ENCODE results near the gene ARG2. TPM values are rescaled to one million over a fixed set of nuclear protein-coding genes. Genes with fewer than 3 reads are reported as not detected.
A peak's percentile ranks its signal among the peaks of the same experiment; 100 is the strongest.
"Not testable (repeated sequence)": the region's sequence is repeated elsewhere in the genome, so short reads cannot be mapped to it uniquely, and the experiment has no call there.

Gene ARG2
- total RNA-seq, 2 donors from 2014 or later = 8.5 to 12.1 TPM

DNA sequence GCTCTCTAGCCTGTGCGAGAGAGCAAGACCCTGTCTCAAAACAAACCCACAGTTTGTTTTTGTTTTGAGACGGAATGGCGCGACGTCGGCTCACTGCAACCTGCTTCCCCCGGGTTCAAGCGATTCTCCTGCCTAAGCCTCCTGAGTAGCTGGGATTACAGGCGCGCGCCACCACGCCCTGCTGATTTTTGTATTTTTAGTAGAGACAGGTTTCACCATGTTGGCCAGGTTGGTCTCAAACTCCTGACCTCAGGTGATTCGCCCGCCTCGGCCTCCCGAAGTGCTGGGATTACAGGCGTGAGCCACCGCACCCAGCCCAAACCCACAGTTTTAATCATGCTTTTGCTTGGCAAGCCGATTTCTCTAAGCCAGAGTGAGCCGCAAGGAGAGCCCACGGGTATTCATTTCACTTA is 19.2 kb upstream of the ARG2 start:
- H3K36me3 Mint-ChIP-seq (ENCODE audit: insufficient read depth in 2 of 2); DNase-seq; H3K9me3 Mint-ChIP-seq; ATAC-seq (replicated peaks in 1 of 2); H3K27me3 Mint-ChIP-seq (ENCODE audit: low read depth); H3K27ac Mint-ChIP-seq: not testable (repeated sequence)
- peaks cover 37% of the 10 kb centered on the region for H3K4me1 Mint-ChIP-seq (ENCODE audit: low read depth)
- H3K4me3 Mint-ChIP-seq = peak overlapping the region; percentile 95 to 97

DNA sequence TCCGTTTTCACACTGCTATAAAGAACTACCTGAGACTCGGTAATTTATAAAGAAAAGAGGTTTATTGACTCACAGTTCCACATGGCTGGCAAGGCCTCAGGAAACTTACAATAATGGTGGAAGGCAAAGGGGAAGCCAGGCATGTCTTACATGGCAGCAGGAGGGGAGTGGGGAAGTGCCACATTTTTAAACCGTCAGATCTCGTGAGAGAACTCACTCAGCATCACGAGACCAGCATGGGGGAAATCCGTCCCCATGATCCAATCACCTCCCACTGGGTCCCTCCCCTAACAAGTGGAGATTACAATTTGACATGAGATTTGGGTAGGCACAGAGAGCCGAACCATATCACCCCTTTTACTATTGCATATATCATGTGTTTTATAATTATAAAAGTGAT is 17.6 kb upstream of the ARG2 start:
- Mint-ChIP-seq H3K27ac (peak overlapping the region; percentile 37), H3K27me3 (ENCODE audit: low read depth) (no peaks in the 10 kb centered on the region), H3K4me1 (ENCODE audit: low read depth) (peaks cover 36% of the 10 kb centered on the region), H3K36me3 (ENCODE audit: insufficient read depth in 2 of 2) (peaks cover 3% of the 10 kb centered on the region in 2 donors), H3K9me3 (peaks cover 0 to 5% of the 10 kb centered on the region in 2 donors), H3K4me3 (no peak overlapping the region)
- ATAC-seq (replicated peaks in 1 of 2) (no peak), DNase-seq (no peak)

DNA sequence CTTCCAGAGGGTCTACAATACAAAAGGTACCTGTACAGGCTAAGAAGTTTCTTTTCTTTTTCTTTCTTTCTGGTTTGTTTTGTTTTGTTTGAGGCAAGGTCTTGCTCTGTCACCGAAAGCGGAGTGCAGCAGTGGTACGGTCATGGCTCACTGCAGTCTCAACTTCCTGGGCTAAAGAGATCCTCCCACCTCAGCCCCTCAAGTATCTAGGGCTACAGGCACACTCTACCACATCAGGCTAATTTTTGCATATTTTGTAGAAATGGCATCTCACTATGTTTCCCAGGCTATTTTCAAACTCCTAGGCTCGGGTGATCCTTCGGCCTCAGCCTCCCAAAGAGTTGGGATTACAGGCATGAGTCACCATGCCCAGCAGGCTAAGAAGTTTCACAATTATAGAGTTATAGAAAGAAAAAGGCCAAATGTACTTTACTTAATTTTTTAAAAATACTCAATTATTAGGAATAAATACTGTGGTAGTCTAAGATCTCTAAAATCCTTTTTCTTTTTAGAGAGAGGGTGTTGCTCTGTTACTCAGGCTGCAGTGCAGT is 16.6 kb upstream of the ARG2 start:
- Mint-ChIP-seq H3K4me3 (no peak overlapping the region), H3K27ac (no peak overlapping the region), H3K9me3 (peaks cover 0 to 5% of the 10 kb centered on the region in 2 donors)

DNA sequence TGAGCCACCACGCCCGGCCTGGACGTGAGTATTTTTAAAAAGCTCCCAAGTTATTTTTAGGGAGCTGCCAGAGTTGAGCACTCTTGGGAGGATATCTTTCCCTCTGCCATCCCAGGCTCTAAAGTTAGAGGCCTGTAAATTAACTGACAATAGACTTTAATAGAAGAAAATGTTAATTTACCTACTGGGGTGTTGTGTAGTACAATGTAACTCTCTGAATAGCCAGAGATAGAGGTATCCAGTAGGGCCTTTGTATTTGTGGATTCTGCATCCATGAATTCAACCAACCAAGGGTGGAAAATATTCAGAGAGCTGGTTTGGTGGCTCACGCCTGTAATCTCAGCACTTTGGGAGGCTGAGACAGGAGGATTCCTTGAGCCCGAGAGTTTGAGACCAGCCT is 12.1 kb upstream of the ARG2 start:
- no peak for DNase-seq
- ATAC-seq (replicated peaks in 1 of 2) = no peak
- Mint-ChIP-seq H3K4me1 (ENCODE audit: low read depth) (peaks cover 19% of the 10 kb centered on the region), H3K36me3 (ENCODE audit: insufficient read depth in 2 of 2) (no peaks in the 10 kb centered on the region), H3K27ac (no peak overlapping the region), H3K9me3 (no peaks in the 10 kb centered on the region), H3K4me3 (no peak overlapping the region), H3K27me3 (ENCODE audit: low read depth) (no peaks in the 10 kb centered on the region)

More for the DNA sequence above, 16.6 kb upstream of the ARG2 start:
- peaks cover 26% of the 10 kb centered on the region for H3K4me1 Mint-ChIP-seq (ENCODE audit: low read depth)
- DNase-seq (no peak), ATAC-seq (replicated peaks in 1 of 2) (no peak)
- H3K27me3 Mint-ChIP-seq (ENCODE audit: low read depth) = no peaks in the 10 kb centered on the region
- H3K36me3 Mint-ChIP-seq (ENCODE audit: insufficient read depth in 2 of 2) = peaks cover 3% of the 10 kb centered on the region in 2 donors

DNA sequence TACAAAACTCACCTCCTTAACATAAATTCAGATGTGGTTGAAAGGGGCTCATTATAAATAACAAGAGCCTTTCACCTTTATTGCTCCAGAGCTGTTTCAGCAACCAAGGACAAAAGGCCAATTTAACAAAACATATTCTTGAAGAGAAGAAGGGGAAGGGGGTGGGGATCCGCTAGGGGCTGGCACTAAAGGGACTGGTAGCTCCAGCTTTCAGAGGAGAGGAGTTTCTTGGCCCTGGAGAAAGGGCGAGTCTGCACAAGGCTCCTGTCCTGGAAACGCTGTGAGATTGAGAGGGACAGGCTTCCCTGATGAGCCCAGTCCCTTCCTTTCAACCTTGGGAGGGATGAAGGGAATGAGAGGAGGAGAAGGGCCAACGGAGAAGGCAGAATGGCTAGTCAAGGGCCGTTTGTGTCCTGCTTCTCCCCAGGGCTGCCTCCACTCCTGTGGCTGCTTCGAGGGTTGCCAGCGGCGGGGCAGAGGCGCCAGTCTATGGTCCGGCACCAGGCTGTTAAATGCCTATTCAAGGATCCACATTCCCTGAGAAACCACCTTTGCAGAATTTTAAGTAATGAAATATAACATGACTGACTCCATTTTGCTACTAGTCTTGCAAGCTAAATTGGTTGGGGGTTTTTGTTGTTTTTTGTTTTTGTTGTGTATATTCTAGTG is 9.9 kb upstream of the ARG2 start:
- DNase-seq (no peak), ATAC-seq (replicated peaks in 1 of 2) (no peak)
- Mint-ChIP-seq H3K27me3 (ENCODE audit: low read depth) (no peaks in the 10 kb centered on the region), H3K4me1 (ENCODE audit: low read depth) (peaks cover 19% of the 10 kb centered on the region), H3K36me3 (ENCODE audit: insufficient read depth in 2 of 2) (no peaks in the 10 kb centered on the region), H3K27ac (peak overlapping the region; percentile 25), H3K4me3 (peak overlapping the region in 1 of 2 donors; percentile 44), H3K9me3 (no peaks in the 10 kb centered on the region)

DNA sequence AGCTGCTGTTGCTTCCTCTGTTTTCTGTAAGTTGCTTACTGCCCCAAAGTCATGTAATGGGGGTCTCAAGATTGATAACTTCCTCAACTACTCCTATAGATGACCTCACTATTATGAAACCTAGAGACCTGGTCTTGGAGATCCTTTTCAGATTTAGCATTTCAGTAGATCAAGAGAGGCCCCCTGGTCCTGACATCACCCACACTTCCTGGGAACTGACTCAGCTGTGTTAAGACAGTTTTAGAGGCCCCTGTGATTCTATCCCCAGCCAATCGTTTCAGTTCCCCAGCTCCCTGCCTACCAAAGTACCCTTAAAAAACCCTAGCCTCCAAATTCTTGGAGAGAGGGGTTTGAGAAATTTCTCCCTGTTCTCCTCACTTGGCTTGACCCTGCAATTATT is 9.2 kb upstream of the ARG2 start:
- H3K27me3 Mint-ChIP-seq (ENCODE audit: low read depth) = no peaks in the 10 kb centered on the region
- peak; percentile 92 to 94 for ATAC-seq (replicated peaks in 1 of 2)
- peaks cover 19% of the 10 kb centered on the region for H3K4me1 Mint-ChIP-seq (ENCODE audit: low read depth)
- H3K4me3 Mint-ChIP-seq = peak overlapping the region in 1 of 2 donors; percentile 44
- H3K36me3 Mint-ChIP-seq (ENCODE audit: insufficient read depth in 2 of 2) = no peaks in the 10 kb centered on the region
- peak; percentile 31 for DNase-seq
- H3K27ac Mint-ChIP-seq = no peak overlapping the region
- no peaks in the 10 kb centered on the region for H3K9me3 Mint-ChIP-seq

DNA sequence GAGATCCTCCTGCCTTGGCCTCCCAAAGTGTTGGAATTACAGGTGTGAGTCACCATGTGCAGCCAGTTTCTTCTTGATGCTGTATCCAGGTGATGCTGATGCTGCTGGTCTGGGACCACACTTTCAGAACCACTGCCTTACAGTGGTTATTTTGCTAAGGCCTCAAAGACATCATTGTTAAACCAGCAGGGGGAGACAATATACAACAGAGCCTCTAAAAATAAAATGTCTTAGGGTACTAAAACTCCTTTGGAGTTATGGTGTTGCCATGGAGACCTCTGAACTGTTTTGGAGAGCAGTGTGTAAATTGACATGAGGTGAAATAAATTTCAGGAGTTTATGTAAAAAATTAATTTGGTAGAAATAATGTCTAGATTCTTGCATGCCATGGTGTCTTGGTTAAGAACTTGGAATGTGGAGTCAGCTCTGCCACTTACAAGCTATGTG is 1.1 kb upstream of the ARG2 start:
- peaks cover 10% of the 10 kb centered on the region for H3K27me3 Mint-ChIP-seq (ENCODE audit: low read depth)
- ATAC-seq (replicated peaks in 1 of 2) (peak; percentile 39 to 53), DNase-seq (peak; percentile 15 to 27)
- H3K9me3 Mint-ChIP-seq = no peaks in the 10 kb centered on the region
- peak overlapping the region; percentile 90 to 93 for H3K4me3 Mint-ChIP-seq
- peak overlapping the region; percentile 88 for H3K27ac Mint-ChIP-seq
- peaks cover 39% of the 10 kb centered on the region for H3K4me1 Mint-ChIP-seq (ENCODE audit: low read depth)
- no peaks in the 10 kb centered on the region for H3K36me3 Mint-ChIP-seq (ENCODE audit: insufficient read depth in 2 of 2)

DNA sequence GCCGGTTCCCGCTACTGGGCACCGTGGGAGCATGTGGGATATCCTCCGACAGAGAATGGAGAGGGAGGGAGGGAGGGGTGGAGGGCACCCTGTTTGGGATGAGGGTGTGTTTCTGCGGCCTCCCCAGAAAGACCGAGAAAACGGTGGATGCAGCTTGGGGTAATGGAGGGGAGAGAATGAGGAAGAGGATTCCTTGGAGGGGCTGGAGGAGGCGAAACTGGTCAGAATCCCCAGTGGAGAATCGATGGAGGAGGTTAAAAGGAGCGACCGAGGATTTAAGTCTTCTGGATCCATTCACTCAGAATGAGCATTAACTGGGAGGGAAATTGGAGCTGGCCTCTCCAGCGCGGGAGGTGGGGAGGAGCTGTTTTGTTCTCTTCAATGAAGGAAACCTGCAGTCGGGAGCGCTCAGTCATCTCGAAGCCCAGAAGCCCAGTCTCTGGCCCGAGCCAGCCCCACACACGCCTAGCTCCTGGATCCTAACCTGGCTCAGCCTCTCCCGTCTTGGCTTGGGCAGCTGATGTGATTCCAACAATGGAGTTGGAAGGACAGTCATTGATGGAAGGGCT is 581 bp downstream of the ARG2 start:
- no peak for DNase-seq
- no peak overlapping the region for H3K27ac Mint-ChIP-seq
- no peaks in the 10 kb centered on the region for H3K36me3 Mint-ChIP-seq (ENCODE audit: insufficient read depth in 2 of 2)
- peaks cover 10% of the 10 kb centered on the region for H3K27me3 Mint-ChIP-seq (ENCODE audit: low read depth)
- peak in 1 of 2 donors; percentile 21 for ATAC-seq (replicated peaks in 1 of 2)
- H3K4me1 Mint-ChIP-seq (ENCODE audit: low read depth) = peaks cover 41% of the 10 kb centered on the region
- H3K4me3 Mint-ChIP-seq = peak overlapping the region; percentile 90 to 93
- H3K9me3 Mint-ChIP-seq = no peaks in the 10 kb centered on the region

DNA sequence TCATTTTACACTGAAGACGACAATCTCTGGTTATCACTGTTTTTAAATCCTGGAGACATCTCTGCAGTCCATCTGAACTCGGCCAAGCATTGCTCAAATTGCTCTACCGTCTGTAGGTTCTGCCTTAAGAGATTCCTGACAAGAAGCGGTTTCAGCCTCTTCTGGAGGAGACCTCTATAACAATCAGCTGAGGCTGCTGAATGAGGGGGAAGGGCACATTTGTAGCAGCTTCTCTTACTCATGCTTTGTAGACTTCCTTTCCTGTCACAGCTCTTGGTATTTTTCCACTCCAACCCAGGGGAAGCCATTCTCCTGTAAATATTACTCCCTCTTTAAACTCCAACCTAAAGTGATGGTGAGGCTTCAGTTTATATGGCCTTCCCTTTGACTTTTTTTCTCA is 3.0 kb downstream of the ARG2 start:
- DNase-seq = no peak
- no peaks in the 10 kb centered on the region for H3K9me3 Mint-ChIP-seq
- peaks cover 10% of the 10 kb centered on the region for H3K27me3 Mint-ChIP-seq (ENCODE audit: low read depth)
- no peaks in the 10 kb centered on the region for H3K36me3 Mint-ChIP-seq (ENCODE audit: insufficient read depth in 2 of 2)
- H3K27ac Mint-ChIP-seq = peak overlapping the region; percentile 79
- H3K4me1 Mint-ChIP-seq (ENCODE audit: low read depth) = peaks cover 41% of the 10 kb centered on the region
- H3K4me3 Mint-ChIP-seq = peak overlapping the region; percentile 34 to 60
- no peak for ATAC-seq (replicated peaks in 1 of 2)

DNA sequence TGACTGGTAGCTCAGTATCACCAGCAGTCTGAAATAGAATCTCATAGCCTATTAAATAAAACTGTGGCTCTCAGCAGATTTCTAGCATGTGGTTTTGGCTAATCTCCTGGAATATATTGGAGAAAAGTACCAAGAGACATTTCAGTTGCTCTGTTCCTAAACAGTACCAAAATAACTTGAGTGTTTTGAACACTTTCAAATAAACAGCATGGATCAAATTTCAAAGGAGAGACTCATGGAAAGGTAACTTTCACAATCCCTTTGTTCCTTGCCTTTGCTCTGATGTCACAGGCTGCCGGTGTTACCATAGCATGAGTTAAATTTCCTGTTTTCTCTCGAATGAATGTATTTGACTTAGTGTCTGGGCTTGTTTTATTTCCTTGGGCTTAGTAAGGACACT is 3.4 kb downstream of the ARG2 start:
- Mint-ChIP-seq H3K4me1 (ENCODE audit: low read depth) (peaks cover 41% of the 10 kb centered on the region), H3K27me3 (ENCODE audit: low read depth) (peaks cover 10% of the 10 kb centered on the region), H3K27ac (peak overlapping the region; percentile 79), H3K4me3 (peak overlapping the region; percentile 34 to 60), H3K9me3 (no peaks in the 10 kb centered on the region), H3K36me3 (ENCODE audit: insufficient read depth in 2 of 2) (no peaks in the 10 kb centered on the region)
- DNase-seq (no peak), ATAC-seq (replicated peaks in 1 of 2) (no peak)

DNA sequence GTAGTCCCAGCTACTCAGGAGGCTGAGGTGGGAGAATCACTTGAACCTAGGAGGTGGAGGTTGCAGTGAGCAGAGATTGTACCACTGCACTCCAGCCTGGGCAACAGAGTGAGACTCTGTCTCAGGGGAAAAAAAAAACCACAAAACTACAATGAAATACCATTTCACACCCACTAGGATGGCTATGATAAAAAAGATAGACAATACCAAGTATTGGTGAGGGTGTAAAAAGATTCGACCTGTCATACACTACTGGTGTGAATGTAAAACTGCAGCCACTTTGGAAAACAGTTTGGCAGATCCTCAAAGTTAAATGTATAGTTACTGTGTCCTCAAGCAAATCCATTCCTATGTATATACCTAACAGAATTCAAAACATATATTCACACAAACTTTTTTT is 6.4 kb downstream of the ARG2 start:
- H3K4me1 Mint-ChIP-seq (ENCODE audit: low read depth) = peaks cover 19% of the 10 kb centered on the region
- not testable (repeated sequence) for H3K4me3 Mint-ChIP-seq

DNA sequence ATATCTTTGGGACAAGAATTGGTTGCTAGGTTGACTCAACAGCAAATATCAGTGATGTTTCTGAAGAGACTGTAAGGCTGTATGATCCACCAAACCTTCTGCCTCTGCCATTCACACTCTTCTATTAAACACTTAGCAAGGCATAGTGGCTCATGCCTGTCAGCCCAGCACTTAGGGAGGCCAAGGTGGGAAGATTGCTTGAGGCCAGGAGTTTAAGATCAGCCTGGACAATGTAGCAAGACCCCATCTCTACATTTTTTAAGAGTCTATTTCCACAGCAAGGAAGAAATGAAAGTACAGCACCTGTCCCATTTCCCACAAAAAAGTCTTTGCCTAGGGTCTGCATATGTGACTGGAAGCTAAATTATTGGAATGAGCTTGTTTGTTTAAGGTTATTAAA is 7.8 kb downstream of the ARG2 start:
- Mint-ChIP-seq H3K4me3 (no peak overlapping the region), H3K27me3 (ENCODE audit: low read depth) (no peaks in the 10 kb centered on the region), H3K27ac (no peak overlapping the region), H3K36me3 (ENCODE audit: insufficient read depth in 2 of 2) (no peaks in the 10 kb centered on the region), H3K4me1 (ENCODE audit: low read depth) (peaks cover 13% of the 10 kb centered on the region), H3K9me3 (no peaks in the 10 kb centered on the region)
- DNase-seq = no peak
- no peak for ATAC-seq (replicated peaks in 1 of 2)

More for the DNA sequence above, 6.4 kb downstream of the ARG2 start:
- H3K27me3 Mint-ChIP-seq (ENCODE audit: low read depth); H3K9me3 Mint-ChIP-seq; DNase-seq; ATAC-seq (replicated peaks in 1 of 2); H3K27ac Mint-ChIP-seq; H3K36me3 Mint-ChIP-seq (ENCODE audit: insufficient read depth in 2 of 2): not testable (repeated sequence)

DNA sequence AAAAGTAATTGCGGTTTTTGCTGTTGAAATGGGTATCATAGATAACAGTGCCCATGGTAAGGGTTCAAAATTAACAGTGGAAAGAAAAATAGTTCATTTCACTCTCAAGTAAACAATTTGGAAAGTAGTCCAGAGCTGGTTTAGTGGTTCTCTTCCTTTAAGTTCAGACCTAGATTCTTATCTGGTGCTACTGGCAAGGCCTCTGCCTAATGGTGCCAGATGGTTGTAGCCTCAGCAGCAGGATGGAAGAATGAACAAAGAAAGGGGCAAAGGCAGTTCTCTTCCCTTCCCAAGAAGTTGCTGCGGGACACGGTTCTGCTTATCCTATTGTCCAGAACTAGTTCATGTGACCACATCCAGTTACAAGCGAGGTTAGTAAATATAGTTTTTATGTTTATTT is 10.5 kb downstream of the ARG2 start:
- H3K4me3 Mint-ChIP-seq = no peak overlapping the region
- no peak for ATAC-seq (replicated peaks in 1 of 2)
- no peaks in the 10 kb centered on the region for H3K9me3 Mint-ChIP-seq

More for the DNA sequence above, 10.5 kb downstream of the ARG2 start:
- Mint-ChIP-seq H3K27ac (no peak overlapping the region), H3K27me3 (ENCODE audit: low read depth) (no peaks in the 10 kb centered on the region), H3K4me1 (ENCODE audit: low read depth) (no peaks in the 10 kb centered on the region), H3K36me3 (ENCODE audit: insufficient read depth in 2 of 2) (no peaks in the 10 kb centered on the region)
- DNase-seq = no peak
